Stomach (tissue), 9 donors: ENCODE data around the gene METTL16. TPM values are rescaled to one million over a fixed set of nuclear protein-coding genes. Genes with fewer than 3 reads are reported as not detected.
"Not testable (repeated sequence)": the region's sequence is repeated elsewhere in the genome, so short reads cannot be mapped to it uniquely, and the experiment has no call there.

Experiments used
- DNase-seq, 2 donors: peaks; one replicate each; pipeline versions ENCODE4 v3.0.0 to v3.0.0-alpha.2; 2013 to 2019
- H3K27ac ChIP-seq, 5 donors: fragments of 200-600 bp in 4 of 5; sonication (generic) in 4 of 5; one replicate each; pipeline ENCODE4 v1.5.1; 2013 to 2019; ENCODE audit warnings: mild to moderate bottlenecking in 1 of 5, moderate library complexity in 1 of 5
- H3K27me3 ChIP-seq, 3 donors: fragments of 200-600 bp; sonication (generic); one replicate each; pipeline ENCODE4 v1.5.1; 2017 to 2019; ENCODE audit warnings: mixed run types in 1 of 3
- H3K36me3 ChIP-seq, 4 donors: fragments of 200-600 bp; sonication (generic); 1 replicate in 3 of 4; 2 replicates in 1 of 4; pipeline ENCODE4 v1.5.1; 2016 to 2019
- H3K4me1 ChIP-seq, 4 donors: fragments of 200-600 bp; sonication (generic); one replicate each; pipeline ENCODE4 v1.5.1; 2016 to 2019
- H3K4me3 ChIP-seq, 4 donors: fragments of 200-600 bp; sonication (generic) in 3 of 4; one replicate each; pipeline ENCODE4 v1.5.1; 2016 to 2019; ENCODE audit warnings: mild to moderate bottlenecking in 1 of 4
- H3K9me3 ChIP-seq, 4 donors: fragments of 200-600 bp; sonication (generic); one replicate each; pipeline ENCODE4 v1.5.1; 2016 to 2019
- EP300 ChIP-seq: sonication (generic); formaldehyde crosslinking; IDR thresholded peaks from one replicate; pipeline ENCODE4 v1.6.1; 2017; ENCODE audit warnings: antibody characterized with exemption
- POLR2A ChIP-seq, 4 donors: fragments of 450-650 bp; IDR thresholded peaks; one replicate each; pipeline ENCODE4 v1.6.1; 2016; ENCODE audit warnings: antibody characterized with exemption in 4 of 4, control low read depth in 2 of 4, mild to moderate bottlenecking in 1 of 4, moderate library complexity in 1 of 4
- POLR2AphosphoS5 ChIP-seq, 3 donors: sonication (generic); formaldehyde crosslinking; IDR thresholded peaks; one replicate each; pipeline ENCODE4 v1.6.1; 2016; ENCODE audit warnings: antibody characterized with exemption in 3 of 3
- WGBS, 5 donors: extraction: QIAGEN DNeasy Blood & Tissue Kit in 3 of 5; methylation state at CpG; one replicate each; pipeline versions ENCODE4 v1.1.5 to v1.1.7; 2013 to 2018; 5-methylcytosine and 5-hydroxymethylcytosine counted together
- intact Hi-C: fragments of 100-400 bp; cut with DNase I; formaldehyde crosslinking; loops from one replicate; pipeline ENCODE4 v1.15.1; 2023; ENCODE audit warnings: low total_unique reads
- polyA plus RNA-seq, 3 donors: library from polyadenylated mRNA; stranded (reverse); fragments of 200-250 nt; gene quantifications; one replicate each; pipeline ENCODE4 v1.2.3, GENCODE V29; 2013
- total RNA-seq, 5 donors: library from RNA; depleted of rRNA; stranded (reverse); fragments of >200 nt; gene quantifications; one replicate each; pipeline versions ENCODE4 v1.1.0 to v1.2.3, GENCODE V29; 2014 to 2016
- TF ChIP-seq, protein P1 (sequence below), 7 experiments: fragments of 450-650 bp in 4 of 7; fragments of 200-600 bp in 3 of 7; sonication (generic) in 3 of 7; IDR thresholded peaks; one replicate each; pipeline ENCODE4 v1.5.1; 2016 to 2019; ENCODE audit warnings: antibody characterized with exemption in 7 of 7, control low read depth in 2 of 7, mild to moderate bottlenecking in 1 of 7
- donor health status: healthy with polysubstance abuse.
- donor health status: Bipolar disorder and iron deficiency.
- donor health status: healthy.

METTL16 gene
- total and polyA plus RNA-seq, 8 donors: 11.3 to 108 (median 16.6) TPM

DNA sequence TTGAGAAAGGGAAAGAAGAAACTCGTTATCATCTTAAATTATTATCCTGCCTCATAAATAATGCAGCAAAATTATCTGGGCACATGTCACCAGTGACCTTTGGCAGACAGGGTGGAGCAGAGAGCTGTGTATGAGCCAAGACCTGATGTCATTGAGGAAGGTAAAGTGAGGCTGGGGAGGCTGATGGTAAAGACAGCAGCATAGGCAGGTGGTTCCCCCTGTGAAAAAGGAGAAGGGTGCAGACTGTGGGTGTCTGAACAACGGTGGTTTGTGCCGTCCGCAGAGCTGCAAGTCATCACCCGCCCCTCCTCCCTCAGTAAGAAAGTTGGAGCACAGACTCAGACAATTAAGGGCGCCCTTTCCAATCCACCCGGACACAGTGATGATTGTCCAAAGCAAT, 30.8 kb upstream of the METTL16 start:
- peak in 1 of 2 donors; percentile 20 for DNase-seq
- 49 to 62% (median 58%) methylated on average over 7 of the region's 7 CpGs for WGBS, 5 donors
- H3K27me3 ChIP-seq: peaks cover 0 to 4% (median 0%) of the 10 kb centered on the region in 3 donors
- H3K9me3 ChIP-seq: no peaks in the 10 kb centered on the region
- H3K27ac ChIP-seq: no peak overlapping the region
- no peak overlapping the region for H3K4me3 ChIP-seq
- no peak for TF ChIP-seq EP300
- TF ChIP-seq, protein P1, sequence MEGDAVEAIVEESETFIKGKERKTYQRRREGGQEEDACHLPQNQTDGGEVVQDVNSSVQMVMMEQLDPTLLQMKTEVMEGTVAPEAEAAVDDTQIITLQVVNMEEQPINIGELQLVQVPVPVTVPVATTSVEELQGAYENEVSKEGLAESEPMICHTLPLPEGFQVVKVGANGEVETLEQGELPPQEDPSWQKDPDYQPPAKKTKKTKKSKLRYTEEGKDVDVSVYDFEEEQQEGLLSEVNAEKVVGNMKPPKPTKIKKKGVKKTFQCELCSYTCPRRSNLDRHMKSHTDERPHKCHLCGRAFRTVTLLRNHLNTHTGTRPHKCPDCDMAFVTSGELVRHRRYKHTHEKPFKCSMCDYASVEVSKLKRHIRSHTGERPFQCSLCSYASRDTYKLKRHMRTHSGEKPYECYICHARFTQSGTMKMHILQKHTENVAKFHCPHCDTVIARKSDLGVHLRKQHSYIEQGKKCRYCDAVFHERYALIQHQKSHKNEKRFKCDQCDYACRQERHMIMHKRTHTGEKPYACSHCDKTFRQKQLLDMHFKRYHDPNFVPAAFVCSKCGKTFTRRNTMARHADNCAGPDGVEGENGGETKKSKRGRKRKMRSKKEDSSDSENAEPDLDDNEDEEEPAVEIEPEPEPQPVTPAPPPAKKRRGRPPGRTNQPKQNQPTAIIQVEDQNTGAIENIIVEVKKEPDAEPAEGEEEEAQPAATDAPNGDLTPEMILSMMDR (IDR thresholded peaks at IDR 0.05): no peak
- TF ChIP-seq POLR2AphosphoS5 (IDR thresholded peaks at IDR 0.05): no peak
- no peak for TF ChIP-seq POLR2A (IDR thresholded peaks at IDR 0.05)
- H3K36me3 ChIP-seq: no peaks in the 10 kb centered on the region
- intact Hi-C loops: no loop called here
- H3K4me1 ChIP-seq: peaks cover 0 to 6% (median 0%) of the 10 kb centered on the region in 4 donors

GRCh38 chr17:2542056-2542455, 30.4 kb upstream of the METTL16 start:
- intact Hi-C loops: no loop called here
- Histone ChIP-seq H3K27me3 (peaks cover 0 to 4% (median 0%) of the 10 kb centered on the region in 3 donors), H3K4me3 (no peak overlapping the region), H3K9me3 (no peaks in the 10 kb centered on the region), H3K36me3 (no peaks in the 10 kb centered on the region), H3K27ac (no peak overlapping the region), H3K4me1 (peaks cover 0 to 2% (median 0%) of the 10 kb centered on the region in 4 donors)
- WGBS, 5 donors: 42 to 82% (median 60%) methylated on average over 4 of the region's 4 CpGs
- no peak for DNase-seq
- TF ChIP-seq, protein P1 (IDR thresholded peaks at IDR 0.05): no peak
- no peak for TF ChIP-seq POLR2A (IDR thresholded peaks at IDR 0.05)
- TF ChIP-seq EP300: no peak
- no peak for TF ChIP-seq POLR2AphosphoS5 (IDR thresholded peaks at IDR 0.05)

DNA sequence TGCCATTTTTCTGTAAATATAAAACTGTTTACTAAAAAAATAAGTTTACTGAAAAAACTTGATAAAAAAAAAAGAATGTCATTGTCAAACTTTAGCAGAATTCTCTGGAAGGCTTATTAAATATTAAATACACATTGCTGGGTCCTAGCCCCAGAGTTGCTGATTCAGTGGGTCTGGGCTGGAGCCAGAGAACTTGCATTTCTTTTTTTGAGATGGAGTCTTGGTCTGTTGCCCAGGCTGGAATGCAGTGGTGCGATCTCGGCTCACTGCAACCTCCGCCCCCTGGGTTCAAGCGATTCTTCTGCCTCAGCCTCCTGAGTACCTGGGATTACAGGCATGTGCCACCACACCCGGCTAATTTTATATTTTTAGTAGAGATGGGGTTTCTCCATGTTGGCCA, 25.9 kb upstream of the METTL16 start:
- intact Hi-C loops, H3K36me3 ChIP-seq, H3K27ac ChIP-seq, H3K9me3 ChIP-seq, H3K27me3 ChIP-seq, DNase-seq, H3K4me3 ChIP-seq, H3K4me1 ChIP-seq: not testable (repeated sequence)
- WGBS, 5 donors: 67 to 84% (median 72%) methylated on average over 5 of the region's 5 CpGs

GRCh38 chr17:2532146-2532720, 20.5 kb upstream of the METTL16 start:
- no peak for TF ChIP-seq EP300
- TF ChIP-seq POLR2AphosphoS5 (IDR thresholded peaks at IDR 0.05): no peak
- TF ChIP-seq POLR2A (IDR thresholded peaks at IDR 0.05): no peak
- TF ChIP-seq, protein P1 (IDR thresholded peaks at IDR 0.05): no peak
- no peak for DNase-seq
- Histone ChIP-seq H3K4me1 (no peaks in the 10 kb centered on the region), H3K27ac (no peak overlapping the region), H3K4me3 (no peak overlapping the region), H3K36me3 (no peaks in the 10 kb centered on the region), H3K27me3 (no peaks in the 10 kb centered on the region), H3K9me3 (no peaks in the 10 kb centered on the region)
- intact Hi-C loops: no loop called here
- WGBS, 5 donors: 91 to 97% (median 95%) methylated on average over 25 to 37 of the region's 37 CpGs

DNA sequence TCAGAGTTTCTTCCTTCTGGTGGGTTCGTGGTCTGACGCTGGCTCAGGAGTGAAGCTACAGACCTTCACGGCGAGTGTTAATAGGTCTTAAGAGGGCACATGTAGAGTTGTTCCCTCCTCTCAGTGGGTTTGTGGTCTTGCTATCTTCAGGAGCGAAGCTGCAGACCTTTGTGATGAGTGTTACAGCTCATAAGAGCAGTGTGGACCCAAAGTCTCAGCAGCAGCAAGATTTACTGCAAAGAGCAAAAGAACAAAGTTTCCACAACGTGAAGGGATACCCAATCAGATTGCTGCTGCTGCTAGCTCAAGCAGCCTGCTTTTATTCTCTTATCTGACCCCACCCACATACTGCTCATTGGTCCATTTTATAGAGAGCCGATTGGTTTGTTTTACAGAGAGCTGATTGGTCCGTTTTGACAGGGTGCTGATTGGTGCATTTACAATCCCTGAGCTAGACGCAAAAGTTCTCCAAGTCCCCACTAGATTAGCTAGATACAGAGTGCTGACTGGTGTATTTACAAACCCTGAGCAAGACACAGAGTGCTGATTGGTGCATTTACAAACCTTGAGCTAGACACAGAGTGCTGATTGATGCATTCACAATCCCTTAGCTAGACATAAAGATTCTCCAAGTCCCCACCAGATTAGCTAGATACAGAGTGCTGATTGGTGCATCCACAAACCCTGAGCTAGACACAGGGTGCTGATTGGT, 19.7 kb upstream of the METTL16 start:
- H3K36me3 ChIP-seq, H3K27ac ChIP-seq, H3K27me3 ChIP-seq, H3K9me3 ChIP-seq, H3K4me1 ChIP-seq, intact Hi-C loops, DNase-seq, H3K4me3 ChIP-seq: not testable (repeated sequence)
- 72 to 87% (median 80%) methylated on average over 9 of the region's 9 CpGs for WGBS, 5 donors

DNA sequence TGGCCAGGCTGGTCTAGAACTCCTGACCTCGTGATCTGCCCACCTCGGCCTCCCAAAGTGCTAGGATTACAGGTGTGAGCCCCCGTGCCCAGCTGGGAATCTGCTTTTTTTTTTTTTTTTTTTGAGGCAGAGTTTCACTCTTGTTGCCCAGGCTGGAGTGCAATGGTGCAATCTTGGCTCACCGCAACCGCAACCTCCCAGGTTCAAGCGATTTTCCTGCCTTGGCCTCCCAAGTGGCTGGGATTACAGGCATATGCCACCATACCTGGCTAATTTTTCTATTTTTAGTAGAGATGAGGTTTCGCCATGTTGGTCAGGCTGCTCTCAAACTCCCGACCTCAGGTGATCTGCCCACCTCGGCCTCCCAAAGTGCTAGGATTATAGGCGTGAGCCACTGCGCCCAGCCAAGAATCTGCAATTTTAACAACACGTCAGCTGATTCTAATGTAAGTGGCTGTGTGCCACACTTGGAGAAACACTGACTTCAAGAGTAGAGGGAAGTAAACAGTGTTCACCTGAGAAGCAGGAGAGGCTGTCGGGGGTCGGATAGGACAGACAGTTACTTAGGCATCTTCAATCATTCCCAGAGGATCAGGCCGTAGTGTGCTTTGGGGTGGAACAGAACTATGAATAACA, 10.2 kb upstream of the METTL16 start:
- DNase-seq, intact Hi-C loops, H3K4me1 ChIP-seq, H3K27ac ChIP-seq, H3K27me3 ChIP-seq, H3K9me3 ChIP-seq, H3K36me3 ChIP-seq, H3K4me3 ChIP-seq: not testable (repeated sequence)
- 90 to 95% (median 93%) methylated on average over 15 of the region's 15 CpGs for WGBS, 5 donors
